OCI-LY1 (cell line): ENCODE data around the gene P2RX4.

ENCODE experiments used
- CTCF ChIP-seq: fragments of 200-600 bp; sonication (generic), shearing (Covaris generic); IDR thresholded peaks from 2 replicates; pipeline ENCODE4 v1.5.1; 2017; ENCODE audit warnings: mild to moderate bottlenecking, antibody characterized with exemption, low read length, moderate library complexity, mixed read lengths
- EZH2 ChIP-seq: fragments of 200-600 bp; sonication (generic), shearing (Covaris generic); IDR thresholded peaks from 2 replicates; pipeline ENCODE4 v1.8.0; 2017; ENCODE audit warnings: borderline replicate concordance, mixed run types, mild to moderate bottlenecking, antibody characterized with exemption, low read length, moderate library complexity, mixed read lengths

- TF ChIP-seq CTCF, result 0 out of 2 replicates have a peak, but pooled peaks have one; percentile 4
- TF ChIP-seq EZH2, result no peak
Observed at GRCh38 chr12:121233628-121234020, 23.7 kb downstream of the P2RX4 start.
